Naive thymus-derived CD4-positive, alpha-beta T cell (primary cell): Measurements from ENCODE around the gene GHRHR. TPM values are rescaled to one million over a fixed set of nuclear protein-coding genes. Genes with fewer than 3 reads are reported as not detected.

ENCODE experiments used
- ATAC-seq: fragments of 150-1000 bp; cut with Tn5 transposase; 2 replicates; pipeline ENCODE4 v1.10.0; 2021; ENCODE audit warnings: mild to moderate bottlenecking, moderate library complexity
- CTCF ChIA-PET: fragments of 350-600 bp; sonication (Branson Sonifier 250); formaldehyde crosslinking; loops from one replicate; lab custom pipeline; 2021; ENCODE audit warnings: antibody characterized with exemption; lab: Charles Lee
- POLR2A ChIA-PET: fragments of 350-600 bp; sonication (Branson Sonifier 250); formaldehyde crosslinking; loops from one replicate; lab custom pipeline; 2021; ENCODE audit warnings: antibody characterized with exemption, inconsistent platforms; lab: Charles Lee
- DNase-seq, 9 donors: peaks; one replicate each; pipeline versions ENCODE4 v3.0.0 to v3.0.0-alpha.2; 2020 to 2022; ENCODE audit warnings: mixed read lengths in 1 of 9
- H3K27ac ChIP-seq: one replicate; pipeline ENCODE4 v1.7.0; 2013; ENCODE audit warnings: mild to moderate bottlenecking, low read depth, low read length, moderate library complexity
- H3K27me3 ChIP-seq, 2 donors: one replicate each; pipeline ENCODE4 v1.7.0; 2013; ENCODE audit warnings: low read length in 2 of 2, mild to moderate bottlenecking in 2 of 2, moderate library complexity in 2 of 2; ENCODE audit not compliant: control insufficient read depth in 2 of 2, insufficient read depth in 2 of 2
- H3K36me3 ChIP-seq, 3 experiments: 1 replicate in 2 of 3; 2 replicates in 1 of 3; pipeline ENCODE4 v1.7.0; 2013; ENCODE audit warnings: low read length in 3 of 3, mild to moderate bottlenecking in 3 of 3, moderate library complexity in 1 of 3; ENCODE audit not compliant: insufficient read depth in 3 of 3, control insufficient read depth in 2 of 3
- H3K4me1 ChIP-seq, 2 donors: one replicate each; pipeline ENCODE4 v1.7.0; 2013; ENCODE audit warnings: low read length in 2 of 2, mild to moderate bottlenecking in 2 of 2, moderate library complexity in 1 of 2; ENCODE audit not compliant: control insufficient read depth in 2 of 2, insufficient read depth in 2 of 2
- H3K4me3 ChIP-seq: 2 replicates; pipeline ENCODE4 v1.7.0; 2013; ENCODE audit warnings: mild to moderate bottlenecking, low read length
- H3K9me3 ChIP-seq, 3 experiments: 1 replicate in 2 of 3; 2 replicates in 1 of 3; pipeline ENCODE4 v1.7.0; 2013; ENCODE audit warnings: low read length in 3 of 3; ENCODE audit not compliant: control insufficient read depth in 2 of 3
- H3K27ac Mint-ChIP-seq, 9 donors: one replicate each; pipeline ENCODE4 v1.8.0; 2020 to 2022; ENCODE audit warnings: mixed read lengths in 9 of 9, mild to moderate bottlenecking in 8 of 9, moderate library complexity in 5 of 9, inconsistent platforms in 2 of 9
- H3K27me3 Mint-ChIP-seq, 5 donors: one replicate each; pipeline ENCODE4 v1.8.0; 2021 to 2022; ENCODE audit warnings: mixed read lengths in 5 of 5, mild to moderate bottlenecking in 1 of 5
- H3K36me3 Mint-ChIP-seq, 5 donors: one replicate each; pipeline ENCODE4 v1.8.0; 2020 to 2022; ENCODE audit warnings: mixed read lengths in 5 of 5, mild to moderate bottlenecking in 3 of 5, inconsistent platforms in 1 of 5
- H3K4me1 Mint-ChIP-seq, 7 donors: one replicate each; pipeline ENCODE4 v1.8.0; 2020 to 2022; ENCODE audit warnings: mixed read lengths in 7 of 7, mild to moderate bottlenecking in 3 of 7, inconsistent platforms in 1 of 7
- H3K4me3 Mint-ChIP-seq, 10 donors: one replicate each; pipeline ENCODE4 v1.8.0; 2020 to 2022; ENCODE audit warnings: mild to moderate bottlenecking in 10 of 10, mixed read lengths in 10 of 10, moderate library complexity in 6 of 10, inconsistent platforms in 2 of 10
- H3K9me3 Mint-ChIP-seq, 11 donors: one replicate each; pipeline ENCODE4 v1.8.0; 2020 to 2022; ENCODE audit warnings: mixed read lengths in 11 of 11, mild to moderate bottlenecking in 4 of 11, inconsistent platforms in 1 of 11, moderate library complexity in 1 of 11
- intact Hi-C, 2 donors: fragments of 100-400 bp; cut with micrococcal nuclease; formaldehyde crosslinking; loops; one replicate each; pipeline ENCODE4 v1.15.1; 2023
- polyA plus RNA-seq, 2 donors: library from polyadenylated mRNA; unstranded; fragments of 300-500 nt; fragmentation: Illumina TruSeq; gene quantifications; one replicate each; pipeline ENCODE4 v1.2.3, GENCODE V29; 2021
- total RNA-seq, 6 experiments: library from RNA in 5 of 6; stranded (reverse) in 5 of 6; gene quantifications; 1 replicate in 5 of 6; 2 replicates in 1 of 6; pipeline ENCODE4 v1.2.3 and lab custom pipeline; 2021 to 2026

Gene GHRHR
- total and polyA plus RNA-seq, 7 experiments from 2014 or later, result not detected

- H3K4me3 Mint-ChIP-seq, result no peak overlapping the region
- H3K4me1 ChIP-seq, result peaks cover 0 to 8% of the 10 kb centered on the region in 2 donors
These were observed 55.8 kb downstream of the GHRHR start for GRCh38 chr7:31019509-31019908.

GRCh38 chr7:31020161-31020560 is 56.4 kb downstream of the GHRHR start:
- Histone ChIP-seq H3K27ac (no peak overlapping the region), H3K4me3 (no peak overlapping the region), H3K4me1 (peaks cover 0 to 8% of the 10 kb centered on the region in 2 donors), H3K27me3 (no peaks in the 10 kb centered on the region), H3K36me3 (no peaks in the 10 kb centered on the region), H3K9me3 (no peaks in the 10 kb centered on the region)
- DNase-seq (no peak), ATAC-seq (no peak)
- Mint-ChIP-seq H3K9me3 (peaks cover 0 to 5% (median 0%) of the 10 kb centered on the region in 11 donors), H3K4me3 (no peak overlapping the region), H3K27me3 (peaks cover 0 to 8% (median 5%) of the 10 kb centered on the region in 5 donors), H3K27ac (no peak overlapping the region), H3K36me3 (peaks cover 0 to 2% (median 0%) of the 10 kb centered on the region in 5 donors), H3K4me1 (peaks cover 0 to 23% (median 11%) of the 10 kb centered on the region in 7 donors)
- ChIA-PET CTCF (interaction anchor here (0.6 kb wide), 1 partner anchor 82 kb away, joined by 4 read pairs; no protein-coding TSS in a partner anchor), POLR2A (no interaction called here)
- intact Hi-C loops, result loop anchor here in 1 of 2 donors (1.0 kb wide), 1 partner anchor 30 kb away; no protein-coding TSS in a partner anchor

More at GRCh38 chr7:31019509-31019908, 55.8 kb downstream of the GHRHR start:
- H3K4me1 Mint-ChIP-seq, result peaks cover 0 to 23% (median 10%) of the 10 kb centered on the region in 7 donors
- ATAC-seq (no peak), DNase-seq (no peak)
- Histone ChIP-seq H3K27me3 (no peaks in the 10 kb centered on the region), H3K4me3 (no peak overlapping the region), H3K9me3 (no peaks in the 10 kb centered on the region), H3K27ac (no peak overlapping the region), H3K36me3 (no peaks in the 10 kb centered on the region)
- H3K9me3 Mint-ChIP-seq, result peaks cover 0 to 5% (median 0%) of the 10 kb centered on the region in 11 donors
- peaks cover 2 to 11% (median 5%) of the 10 kb centered on the region in 5 donors for H3K27me3 Mint-ChIP-seq
- no peak overlapping the region for H3K27ac Mint-ChIP-seq
- peaks cover 0 to 2% (median 0%) of the 10 kb centered on the region in 5 donors for H3K36me3 Mint-ChIP-seq
- POLR2A ChIA-PET, result interaction anchor here (0.5 kb wide), 1 partner anchor 174 kb away, joined by 3 read pairs; no protein-coding TSS in a partner anchor
- intact Hi-C loops, result no loop called here
- CTCF ChIA-PET, result no interaction called here

- peaks cover 0 to 8% of the 10 kb centered on the region in 2 donors for H3K4me1 ChIP-seq
These were observed 56.9 kb downstream of the GHRHR start for GRCh38 chr7:31020652-31021051.

GRCh38 chr7:31022117-31022516 is 58.4 kb downstream of the GHRHR start:
- ChIA-PET CTCF (no interaction called here), POLR2A (no interaction called here)
- H3K4me1 ChIP-seq, result peaks cover 0 to 8% of the 10 kb centered on the region in 2 donors
- Mint-ChIP-seq H3K36me3 (peaks cover 0 to 2% (median 0%) of the 10 kb centered on the region in 5 donors), H3K9me3 (peaks cover 0 to 5% (median 0%) of the 10 kb centered on the region in 11 donors), H3K27me3 (no peaks in the 10 kb centered on the region), H3K4me1 (peaks cover 0 to 28% (median 11%) of the 10 kb centered on the region in 7 donors), H3K27ac (no peak overlapping the region), H3K4me3 (no peak overlapping the region)
- ATAC-seq (no peak), DNase-seq (no peak)
- H3K27ac ChIP-seq, result no peak overlapping the region
- no peaks in the 10 kb centered on the region for H3K27me3 ChIP-seq
- no peaks in the 10 kb centered on the region for H3K9me3 ChIP-seq
- no peaks in the 10 kb centered on the region for H3K36me3 ChIP-seq
- H3K4me3 ChIP-seq, result no peak overlapping the region
- intact Hi-C loops, result no loop called here

More at GRCh38 chr7:31020652-31021051, 56.9 kb downstream of the GHRHR start:
- Mint-ChIP-seq H3K9me3 (peaks cover 0 to 5% (median 0%) of the 10 kb centered on the region in 11 donors), H3K27me3 (peaks cover 0 to 4% (median 3%) of the 10 kb centered on the region in 5 donors), H3K36me3 (peaks cover 0 to 2% (median 0%) of the 10 kb centered on the region in 5 donors), H3K4me3 (no peak overlapping the region), H3K4me1 (peaks cover 0 to 23% (median 11%) of the 10 kb centered on the region in 7 donors), H3K27ac (no peak overlapping the region)
- Histone ChIP-seq H3K27ac (no peak overlapping the region), H3K36me3 (no peaks in the 10 kb centered on the region), H3K9me3 (no peaks in the 10 kb centered on the region), H3K27me3 (no peaks in the 10 kb centered on the region), H3K4me3 (no peak overlapping the region)
- no peak for DNase-seq
- intact Hi-C loops, result loop anchor here in 1 of 2 donors (1.0 kb wide), 1 partner anchor 30 kb away; no protein-coding TSS in a partner anchor
- POLR2A ChIA-PET, result no interaction called here
- CTCF ChIA-PET, result interaction anchor here (0.6 kb wide), 1 partner anchor 82 kb away, joined by 4 read pairs; no protein-coding TSS in a partner anchor
- ATAC-seq, result no peak

- ChIA-PET POLR2A (no interaction called here), CTCF (no interaction called here)
- Mint-ChIP-seq H3K9me3 (peaks cover 0 to 5% (median 0%) of the 10 kb centered on the region in 11 donors), H3K4me1 (peaks cover 0 to 28% (median 13%) of the 10 kb centered on the region in 7 donors), H3K36me3 (peaks cover 0 to 2% (median 0%) of the 10 kb centered on the region in 5 donors), H3K27me3 (no peaks in the 10 kb centered on the region), H3K27ac (no peak overlapping the region), H3K4me3 (no peak overlapping the region)
- DNase-seq (no peak), ATAC-seq (no peak)
- no peaks in the 10 kb centered on the region for H3K36me3 ChIP-seq
- H3K27ac ChIP-seq, result no peak overlapping the region
- H3K4me1 ChIP-seq, result peaks cover 0 to 8% of the 10 kb centered on the region in 2 donors
- no peaks in the 10 kb centered on the region for H3K27me3 ChIP-seq
- H3K9me3 ChIP-seq, result no peaks in the 10 kb centered on the region
- intact Hi-C loops, result no loop called here
- H3K4me3 ChIP-seq, result no peak overlapping the region
These were observed 59.0 kb downstream of the GHRHR start for GRCh38 chr7:31022726-31023125.

- Mint-ChIP-seq H3K4me3 (no peak overlapping the region), H3K27ac (peak overlapping the region in 1 of 9 donors; percentile 60), H3K27me3 (peaks cover 0 to 5% (median 0%) of the 10 kb centered on the region in 5 donors), H3K4me1 (peaks cover 0 to 28% (median 13%) of the 10 kb centered on the region in 7 donors), H3K9me3 (peaks cover 0 to 5% (median 0%) of the 10 kb centered on the region in 11 donors), H3K36me3 (peaks cover 0 to 2% (median 0%) of the 10 kb centered on the region in 5 donors)
- Histone ChIP-seq H3K27me3 (no peaks in the 10 kb centered on the region), H3K4me1 (peaks cover 0 to 8% of the 10 kb centered on the region in 2 donors), H3K27ac (no peak overlapping the region), H3K4me3 (no peak overlapping the region), H3K9me3 (no peaks in the 10 kb centered on the region), H3K36me3 (no peaks in the 10 kb centered on the region)
- CTCF ChIA-PET, result no interaction called here
- DNase-seq, result peak in 2 of 9 donors; percentile 2 to 27
- intact Hi-C loops, result no loop called here
- POLR2A ChIA-PET, result no interaction called here
- ATAC-seq, result peak; percentile 39
These were observed 60.1 kb downstream of the GHRHR start for GRCh38 chr7:31023877-31024276.
